Neural cell (in vitro differentiated cells): Measurements from ENCODE around the gene NBPF3. TPM values are rescaled to one million over a fixed set of nuclear protein-coding genes. Genes with fewer than 3 reads are reported as not detected.

ENCODE experiments used
- H2AFZ ChIP-seq: fragments of 200-600, 300-800 bp; sonication (generic), shearing (Covaris generic); 2 replicates; pipeline ENCODE4 v1.6.0; 2014; ENCODE audit warnings: low read depth, mild to moderate bottlenecking, antibody characterized with exemption, low read length, moderate library complexity
- H3F3A ChIP-seq: fragments of 200-600 bp; shearing (Covaris generic); 2 replicates; pipeline ENCODE4 v1.6.1; 2016; ENCODE audit warnings: mild to moderate bottlenecking, moderate library complexity, mixed read lengths, antibody characterized with exemption, low read length; ENCODE audit not compliant: insufficient read depth, poor library complexity, severe bottlenecking
- H3K27ac ChIP-seq: fragments of 200-600, 300-800 bp; sonication (generic), shearing (Covaris generic); 2 replicates; pipeline ENCODE4 v1.5.1; 2014; ENCODE audit warnings: mild to moderate bottlenecking, low read length, moderate library complexity
- H3K27me3 ChIP-seq: fragments of 300-800, 200-600 bp; sonication (generic), shearing (Covaris generic); 2 replicates; pipeline ENCODE4 v1.6.0; 2014; ENCODE audit warnings: mild to moderate bottlenecking, low read depth, low read length, moderate library complexity; ENCODE audit not compliant: insufficient read depth
- H3K36me3 ChIP-seq: fragments of 300-800, 200-600 bp; sonication (generic), shearing (Covaris generic); 2 replicates; pipeline ENCODE4 v1.5.1; 2014; ENCODE audit warnings: mild to moderate bottlenecking, antibody characterized with exemption, low read length, moderate library complexity; ENCODE audit not compliant: insufficient read depth
- H3K4me2 ChIP-seq: fragments of 300-800, 200-600 bp; sonication (generic), shearing (Covaris generic); 2 replicates; pipeline ENCODE4 v1.6.0; 2014; ENCODE audit warnings: mild to moderate bottlenecking, low read length
- H3K4me3 ChIP-seq: fragments of 300-800, 200-600 bp; sonication (generic), shearing (Covaris generic); 2 replicates; pipeline ENCODE4 v1.5.1; 2014; ENCODE audit warnings: mild to moderate bottlenecking, low read length, moderate library complexity
- H3K79me2 ChIP-seq: fragments of 200-600 bp; shearing (Covaris generic); replicated peaks from 2 replicates; pipeline ENCODE4 v1.6.0; 2014; ENCODE audit warnings: mild to moderate bottlenecking, low read length, moderate library complexity; ENCODE audit not compliant: insufficient read depth
- H3K9ac ChIP-seq: fragments of 300-800, 200-600 bp; sonication (generic), shearing (Covaris generic); 2 replicates; pipeline ENCODE4 v1.6.1; 2016; ENCODE audit warnings: mild to moderate bottlenecking, low read length, mixed read lengths
- H3K9me2 ChIP-seq: fragments of 200-600 bp; shearing (Covaris generic); 2 replicates; pipeline ENCODE4 v1.6.1; 2016; ENCODE audit warnings: mild to moderate bottlenecking, low read length, mixed read lengths; ENCODE audit not compliant: insufficient read depth
- H3K9me3 ChIP-seq: fragments of 200-600, 300-800 bp; sonication (generic), shearing (Covaris generic); 2 replicates; pipeline ENCODE4 v1.6.1; 2016; ENCODE audit warnings: mild to moderate bottlenecking, mixed run types, low read length, moderate library complexity, mixed read lengths
- H4K20me1 ChIP-seq: fragments of 200-600 bp; shearing (Covaris generic); 2 replicates; pipeline ENCODE4 v1.6.1; 2016; ENCODE audit warnings: mild to moderate bottlenecking, mixed run types; ENCODE audit not compliant: insufficient read depth
- CTCF ChIP-seq: fragments of 450-650 bp; IDR thresholded peaks from 2 replicates; pipeline ENCODE4 v1.5.1; 2014; ENCODE audit warnings: antibody characterized with exemption, mild to moderate bottlenecking, moderate library complexity; ENCODE audit not compliant: poor library complexity, severe bottlenecking
- EP300 ChIP-seq: fragments of 450-650 bp; conservative IDR thresholded peaks from 2 replicates; pipeline ENCODE4 v1.6.1; 2014; ENCODE audit warnings: antibody characterized with exemption, mild to moderate bottlenecking, moderate library complexity; ENCODE audit not compliant: poor library complexity, severe bottlenecking
- EZH2 ChIP-seq: fragments of 200-600, 300-800 bp; shearing (Covaris generic), sonication (generic); IDR thresholded peaks from 2 replicates; pipeline ENCODE4 v1.6.1; 2014; ENCODE audit warnings: antibody characterized with exemption, low read length, borderline replicate concordance, mild to moderate bottlenecking; ENCODE audit not compliant: insufficient read depth, poor library complexity, severe bottlenecking
- MXI1 ChIP-seq: fragments of 450-650 bp; conservative IDR thresholded peaks from 2 replicates; pipeline ENCODE4 v1.6.1; 2014; ENCODE audit warnings: antibody characterized with exemption, mild to moderate bottlenecking; ENCODE audit not compliant: poor library complexity, severe bottlenecking
- POLR2AphosphoS5 ChIP-seq: IDR thresholded peaks from 2 replicates; pipeline ENCODE4 v1.6.1; 2012
- RAD21 ChIP-seq: fragments of 450-650 bp; conservative IDR thresholded peaks from 2 replicates; pipeline ENCODE4 v1.6.1; 2014; ENCODE audit warnings: antibody characterized with exemption, mild to moderate bottlenecking, moderate library complexity
- REST ChIP-seq: IDR thresholded peaks from 2 replicates; pipeline ENCODE4 v1.6.1; 2012; ENCODE audit warnings: borderline replicate concordance
- SMC3 ChIP-seq: fragments of 450-650 bp; conservative IDR thresholded peaks from 2 replicates; pipeline ENCODE4 v1.6.1; 2014; ENCODE audit warnings: antibody characterized with exemption, mild to moderate bottlenecking, moderate library complexity; ENCODE audit not compliant: poor library complexity
- TAF1 ChIP-seq: IDR thresholded peaks from 2 replicates; pipeline ENCODE4 v1.6.1; 2012; ENCODE audit warnings: low read depth
- polyA plus RNA-seq: library from polyadenylated mRNA; depleted of rRNA; stranded (reverse); fragments of >200 nt; gene quantifications from 2 replicates; pipeline ENCODE4 v1.2.3, GENCODE V29; 2014

The NBPF3 gene
- polyA plus RNA-seq, 1 donor from 2014 or later: 14.4 TPM

GRCh38 chr1:21434394-21434793 is 5.5 kb upstream of the NBPF3 start:
- Histone ChIP-seq H3K9ac (no peak overlapping the region), H2AFZ (no peak overlapping the region), H3K9me2 (no peaks in the 10 kb centered on the region), H4K20me1 (no peaks in the 10 kb centered on the region), H3K4me3 (no peak overlapping the region), H3K79me2 (no peaks in the 10 kb centered on the region), H3K36me3 (no peaks in the 10 kb centered on the region), H3K4me2 (no peak overlapping the region), H3K27ac (no peak overlapping the region), H3K9me3 (no peaks in the 10 kb centered on the region), H3F3A (no peaks in the 10 kb centered on the region), H3K27me3 (no peaks in the 10 kb centered on the region)
- TF ChIP-seq TAF1: no peak
- no peak for TF ChIP-seq MXI1
- TF ChIP-seq RAD21: no peak
- TF ChIP-seq REST: no peak
- no peak for TF ChIP-seq POLR2AphosphoS5
- no peak for TF ChIP-seq EZH2
- no peak for TF ChIP-seq CTCF
- no peak for TF ChIP-seq SMC3
- no peak for TF ChIP-seq EP300

GRCh38 chr1:21435646-21436487 is 4.1 kb upstream of the NBPF3 start:
- Histone ChIP-seq H3K9ac (no peak overlapping the region), H4K20me1 (no peaks in the 10 kb centered on the region), H3K79me2 (no peaks in the 10 kb centered on the region), H3K36me3 (no peaks in the 10 kb centered on the region), H3K9me2 (no peaks in the 10 kb centered on the region), H3K27ac (no peak overlapping the region), H3F3A (no peaks in the 10 kb centered on the region), H3K9me3 (no peaks in the 10 kb centered on the region), H2AFZ (no peak overlapping the region), H3K4me2 (no peak overlapping the region), H3K4me3 (no peak overlapping the region), H3K27me3 (peaks cover 3% of the 10 kb centered on the region)
- TF ChIP-seq TAF1 (no peak), CTCF (no peak), EP300 (no peak), RAD21 (no peak), REST (no peak), MXI1 (no peak), EZH2 (no peak)
